CD8-positive, alpha-beta memory T cell (primary cell): ENCODE measurements around the gene HECA. TPM values are rescaled to one million over a fixed set of nuclear protein-coding genes. Genes with fewer than 3 reads are reported as not detected.

ENCODE experiments used
- CTCF ChIA-PET: fragments of 350-600 bp; sonication (Branson Sonifier 250); formaldehyde crosslinking; loops from one replicate; lab custom pipeline; 2021; ENCODE audit warnings: antibody characterized with exemption; lab: Charles Lee
- POLR2A ChIA-PET: fragments of 350-600 bp; sonication (Branson Sonifier 250); formaldehyde crosslinking; loops from one replicate; lab custom pipeline; 2021; ENCODE audit warnings: antibody characterized with exemption; lab: Charles Lee
- DNase-seq, 5 donors: peaks; one replicate each; pipeline versions ENCODE4 v3.0.0 to v3.0.0-alpha.2; 2020 to 2022; ENCODE audit warnings: mixed read lengths in 1 of 5
- H3K27ac ChIP-seq: one replicate; pipeline ENCODE4 v1.7.0; 2013; ENCODE audit warnings: low read depth, mild to moderate bottlenecking, low read length, moderate library complexity
- H3K27me3 ChIP-seq: 2 replicates; pipeline ENCODE4 v1.7.0; 2013; ENCODE audit warnings: low read length, mild to moderate bottlenecking; ENCODE audit not compliant: insufficient read depth, poor library complexity, severe bottlenecking
- H3K36me3 ChIP-seq: 2 replicates; pipeline ENCODE4 v1.7.0; 2013; ENCODE audit warnings: mild to moderate bottlenecking, low read length, moderate library complexity; ENCODE audit not compliant: insufficient read depth
- H3K4me1 ChIP-seq: 2 replicates; pipeline ENCODE4 v1.7.0; 2013; ENCODE audit warnings: mild to moderate bottlenecking, low read length, moderate library complexity; ENCODE audit not compliant: insufficient read depth
- H3K4me3 ChIP-seq: 2 replicates; pipeline ENCODE4 v1.7.0; 2013; ENCODE audit warnings: mild to moderate bottlenecking, low read length
- H3K9me3 ChIP-seq: 2 replicates; pipeline ENCODE4 v1.7.0; 2013; ENCODE audit warnings: mild to moderate bottlenecking, low read length
- H3K27ac Mint-ChIP-seq, 8 donors: one replicate each; pipeline ENCODE4 v1.8.0; 2020 to 2021; ENCODE audit warnings: mixed read lengths in 8 of 8, mild to moderate bottlenecking in 6 of 8, inconsistent platforms in 3 of 8, moderate library complexity in 3 of 8
- H3K27me3 Mint-ChIP-seq, 2 donors: one replicate each; pipeline ENCODE4 v1.8.0; 2020 to 2021; ENCODE audit warnings: mixed read lengths in 2 of 2, mild to moderate bottlenecking in 1 of 2, moderate library complexity in 1 of 2
- H3K36me3 Mint-ChIP-seq, 3 donors: one replicate each; pipeline ENCODE4 v1.8.0; 2020 to 2021; ENCODE audit warnings: mixed read lengths in 3 of 3, inconsistent platforms in 1 of 3, mild to moderate bottlenecking in 1 of 3
- H3K4me1 Mint-ChIP-seq, 3 donors: one replicate each; pipeline ENCODE4 v1.8.0; 2020 to 2021; ENCODE audit warnings: mixed read lengths in 3 of 3, inconsistent platforms in 1 of 3, mild to moderate bottlenecking in 1 of 3
- H3K4me3 Mint-ChIP-seq, 7 donors: one replicate each; pipeline ENCODE4 v1.8.0; 2020 to 2021; ENCODE audit warnings: mixed read lengths in 7 of 7, mild to moderate bottlenecking in 6 of 7, moderate library complexity in 4 of 7, inconsistent platforms in 2 of 7
- H3K9me3 Mint-ChIP-seq, 5 donors: one replicate each; pipeline ENCODE4 v1.8.0; 2020 to 2022; ENCODE audit warnings: mixed read lengths in 5 of 5, mild to moderate bottlenecking in 3 of 5, moderate library complexity in 2 of 5, inconsistent platforms in 1 of 5
- polyA plus RNA-seq: library from polyadenylated mRNA; unstranded; fragments of 300-500 nt; fragmentation: Illumina TruSeq; gene quantifications from one replicate; pipeline ENCODE4 v1.2.3, GENCODE V29; 2021
- total RNA-seq, 2 experiments: library from RNA; stranded (reverse); gene quantifications; one replicate each; pipeline ENCODE4 v1.2.3, GENCODE V29; 2021

Gene HECA
- total and polyA plus RNA-seq, 3 experiments from 2014 or later = 9.0 to 64.6 (median 63.4) TPM

DNA sequence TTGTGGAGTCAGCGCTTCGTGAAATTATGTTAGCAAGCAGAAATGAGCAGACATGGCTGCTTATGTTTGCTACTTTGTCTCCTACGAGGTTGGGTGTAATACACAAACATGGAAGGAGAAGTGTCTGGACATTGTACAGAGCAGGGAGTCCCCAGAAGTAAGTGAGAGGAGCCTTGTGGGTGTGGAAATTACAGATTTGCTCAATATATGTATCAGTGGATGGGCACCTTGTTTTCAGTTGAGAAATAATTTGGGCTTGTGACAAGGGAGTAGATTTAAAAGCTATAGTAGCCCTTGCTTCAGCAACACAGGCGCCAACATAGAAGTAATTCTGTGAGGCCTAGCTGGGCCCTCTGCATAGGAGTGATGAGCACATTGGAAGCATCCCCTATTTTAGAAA lies 49.2 kb downstream of the HECA start:
- Mint-ChIP-seq H3K27ac (peak overlapping the region in 7 of 8 donors; percentile 3 to 86 (median 44)), H3K27me3 (no peaks in the 10 kb centered on the region), H3K4me1 (peaks cover 47 to 83% (median 68%) of the 10 kb centered on the region in 3 donors), H3K9me3 (no peaks in the 10 kb centered on the region), H3K4me3 (no peak overlapping the region), H3K36me3 (peaks cover 15 to 47% (median 16%) of the 10 kb centered on the region in 3 donors)
- Histone ChIP-seq H3K9me3 (no peaks in the 10 kb centered on the region), H3K27me3 (no peaks in the 10 kb centered on the region), H3K4me1 (peaks cover 9% of the 10 kb centered on the region), H3K4me3 (no peak overlapping the region), H3K27ac (no peak overlapping the region), H3K36me3 (peaks cover 8% of the 10 kb centered on the region)
- ChIA-PET POLR2A (no interaction called here), CTCF (no interaction called here)
- DNase-seq = no peak

DNA sequence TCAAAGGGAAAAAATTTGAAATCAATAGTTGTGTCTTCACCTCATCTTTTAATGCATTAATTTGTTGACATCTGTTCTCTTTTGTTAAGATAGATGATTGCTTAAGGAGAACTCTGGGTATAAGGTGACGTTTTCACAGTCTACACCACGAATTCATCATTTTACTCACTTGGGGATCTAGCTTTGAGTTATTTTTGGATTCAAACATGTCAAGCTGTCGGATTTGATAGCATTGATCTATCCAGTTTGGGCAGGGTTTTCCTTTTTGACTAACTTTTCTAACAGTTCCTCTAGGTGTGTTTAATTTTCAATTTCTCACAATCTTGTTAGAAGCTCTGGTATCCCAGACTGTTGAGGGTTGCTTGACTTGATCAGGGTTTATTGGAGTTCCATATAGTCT lies 49.6 kb downstream of the HECA start:
- POLR2A ChIA-PET = interaction anchor here (0.7 kb wide), 1 partner anchor 32 kb away, joined by 3 read pairs; no protein-coding TSS in a partner anchor
- H3K4me1 Mint-ChIP-seq = peaks cover 45 to 80% (median 64%) of the 10 kb centered on the region in 3 donors
- DNase-seq = no peak
- no peaks in the 10 kb centered on the region for H3K9me3 ChIP-seq
- H3K27me3 ChIP-seq = no peaks in the 10 kb centered on the region
- H3K27ac ChIP-seq = no peak overlapping the region
- peak overlapping the region in 5 of 8 donors; percentile 18 to 83 (median 44) for H3K27ac Mint-ChIP-seq
- no peak overlapping the region for H3K4me3 Mint-ChIP-seq
- no peak overlapping the region for H3K4me3 ChIP-seq
- H3K9me3 Mint-ChIP-seq = no peaks in the 10 kb centered on the region
- no peaks in the 10 kb centered on the region for H3K27me3 Mint-ChIP-seq
- H3K36me3 Mint-ChIP-seq = peaks cover 12 to 43% (median 15%) of the 10 kb centered on the region in 3 donors
- peaks cover 8% of the 10 kb centered on the region for H3K36me3 ChIP-seq
- H3K4me1 ChIP-seq = peaks cover 9% of the 10 kb centered on the region
- CTCF ChIA-PET = no interaction called here

DNA sequence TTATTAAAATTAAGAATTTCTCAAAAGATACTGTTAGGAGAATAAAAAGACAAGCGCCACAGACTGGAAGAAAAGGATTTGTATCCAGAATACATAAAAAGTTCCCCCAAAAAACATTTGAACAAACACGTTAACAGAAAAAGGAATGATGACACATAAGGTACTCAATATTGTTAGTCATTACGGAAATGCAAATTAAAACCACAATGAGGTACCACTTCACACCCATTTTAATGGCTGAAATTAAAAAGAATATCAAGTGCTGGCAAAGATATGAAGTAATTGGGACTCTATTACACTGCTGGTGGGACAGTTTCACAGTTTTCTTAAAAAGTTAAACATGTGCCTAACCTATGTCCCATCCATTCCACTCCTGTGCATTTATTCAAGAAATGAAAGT lies 51.4 kb downstream of the HECA start:
- ChIA-PET POLR2A (interaction anchor here (1.0 kb wide), 1 partner anchor 48 kb away, joined by 5 read pairs; no protein-coding TSS in a partner anchor), CTCF (no interaction called here)
- Histone ChIP-seq H3K36me3 (peaks cover 3% of the 10 kb centered on the region), H3K27me3 (no peaks in the 10 kb centered on the region), H3K4me3 (no peak overlapping the region), H3K4me1 (peaks cover 9% of the 10 kb centered on the region), H3K27ac (no peak overlapping the region), H3K9me3 (no peaks in the 10 kb centered on the region)
- Mint-ChIP-seq H3K27ac (peak overlapping the region in 7 of 8 donors; percentile 18 to 88 (median 66)), H3K4me1 (peaks cover 41 to 70% (median 49%) of the 10 kb centered on the region in 3 donors), H3K36me3 (peaks cover 4 to 26% (median 5%) of the 10 kb centered on the region in 3 donors), H3K27me3 (no peaks in the 10 kb centered on the region), H3K4me3 (peak overlapping the region in 3 of 7 donors; percentile 20 to 58 (median 27)), H3K9me3 (no peaks in the 10 kb centered on the region)
- no peak for DNase-seq

DNA sequence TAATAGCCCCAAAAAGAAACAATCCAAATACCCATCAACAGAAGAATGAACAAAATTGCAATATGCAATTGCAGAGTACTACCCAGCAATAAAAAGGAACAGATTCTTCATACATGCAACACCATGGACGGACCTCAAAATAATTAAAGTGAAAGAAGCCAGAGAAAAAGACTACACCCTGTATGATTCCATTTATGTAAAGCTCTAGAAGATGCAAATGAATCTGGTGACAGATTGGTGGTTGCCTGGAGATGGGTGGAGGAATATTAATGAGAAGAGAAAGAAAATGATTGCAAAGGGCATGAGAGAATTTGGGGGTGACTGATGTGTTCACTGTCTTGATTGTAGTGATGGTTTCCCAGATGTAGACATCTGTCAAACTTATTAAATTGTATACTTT lies 51.8 kb downstream of the HECA start:
- no peaks in the 10 kb centered on the region for H3K27me3 ChIP-seq
- Mint-ChIP-seq H3K27me3 (no peaks in the 10 kb centered on the region), H3K9me3 (no peaks in the 10 kb centered on the region), H3K4me3 (peak overlapping the region in 3 of 7 donors; percentile 20 to 58 (median 27)), H3K27ac (peak overlapping the region; percentile 11 to 93 (median 66)), H3K36me3 (peaks cover 2 to 22% (median 5%) of the 10 kb centered on the region in 3 donors), H3K4me1 (peaks cover 39 to 68% (median 48%) of the 10 kb centered on the region in 3 donors)
- no peaks in the 10 kb centered on the region for H3K9me3 ChIP-seq
- H3K36me3 ChIP-seq = no peaks in the 10 kb centered on the region
- H3K27ac ChIP-seq = no peak overlapping the region
- peaks cover 9% of the 10 kb centered on the region for H3K4me1 ChIP-seq
- CTCF ChIA-PET = no interaction called here
- no peak overlapping the region for H3K4me3 ChIP-seq
- POLR2A ChIA-PET = interaction anchor here (1.0 kb wide), 1 partner anchor 49 kb away, joined by 5 read pairs; no protein-coding TSS in a partner anchor
- DNase-seq = no peak

DNA sequence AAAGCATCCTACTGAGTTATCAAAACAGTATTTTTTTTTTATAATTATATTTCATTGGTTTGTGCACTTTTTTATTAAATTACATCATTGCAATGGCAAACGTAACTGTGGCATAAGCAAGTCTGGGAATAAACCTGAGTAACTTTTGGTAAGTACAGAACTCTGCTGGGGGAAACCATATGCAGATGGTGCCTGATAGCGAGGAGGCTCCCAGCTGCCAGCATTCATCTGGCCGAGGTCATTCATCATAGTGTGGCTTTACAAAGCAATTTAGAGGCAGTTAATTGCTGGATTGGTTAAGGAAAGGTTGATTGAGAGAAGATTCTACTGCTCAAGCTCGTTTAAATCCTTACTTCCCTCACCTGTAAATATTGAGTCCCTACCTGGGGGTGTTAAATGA lies 52.6 kb downstream of the HECA start:
- Histone ChIP-seq H3K4me3 (no peak overlapping the region), H3K36me3 (no peaks in the 10 kb centered on the region), H3K27ac (no peak overlapping the region), H3K4me1 (peaks cover 9% of the 10 kb centered on the region), H3K9me3 (no peaks in the 10 kb centered on the region), H3K27me3 (no peaks in the 10 kb centered on the region)
- Mint-ChIP-seq H3K27ac (peak overlapping the region in 3 of 8 donors; percentile 3 to 37 (median 29)), H3K36me3 (peaks cover 0 to 14% (median 5%) of the 10 kb centered on the region in 3 donors), H3K9me3 (no peaks in the 10 kb centered on the region), H3K4me3 (no peak overlapping the region), H3K27me3 (peaks cover 0 to under 1% of the 10 kb centered on the region in 2 donors), H3K4me1 (peaks cover 38 to 64% (median 46%) of the 10 kb centered on the region in 3 donors)
- POLR2A ChIA-PET = no interaction called here
- no peak for DNase-seq
- CTCF ChIA-PET = interaction anchor here (0.9 to 1.1 kb wide), 2 partner anchors 32 to 177 kb away, joined by 3 read pairs; no protein-coding TSS in a partner anchor

DNA sequence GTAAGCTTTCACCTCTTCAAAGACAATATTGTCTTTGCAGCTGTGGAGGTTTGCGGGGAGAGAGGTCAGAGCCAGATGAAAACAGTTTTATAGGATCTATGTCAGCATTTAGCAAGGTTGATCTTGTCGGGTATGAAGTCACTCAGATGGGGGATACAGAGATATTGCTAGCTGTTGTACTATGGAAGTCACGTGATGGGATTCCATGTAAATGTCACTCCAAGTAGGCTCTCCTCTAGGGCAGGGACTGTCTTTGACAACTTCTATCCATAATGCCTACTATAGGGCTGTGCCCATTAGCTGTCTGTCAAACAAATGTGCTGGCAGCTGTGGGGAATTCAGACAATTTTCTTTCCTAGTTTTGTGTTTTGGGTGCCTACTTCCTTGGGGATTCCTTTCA lies 54.8 kb downstream of the HECA start:
- peaks cover 0 to 2% of the 10 kb centered on the region in 2 donors for H3K27me3 Mint-ChIP-seq
- POLR2A ChIA-PET = no interaction called here
- Histone ChIP-seq H3K27ac (no peak overlapping the region), H3K4me3 (no peak overlapping the region), H3K9me3 (no peaks in the 10 kb centered on the region), H3K4me1 (peaks cover 9% of the 10 kb centered on the region), H3K36me3 (no peaks in the 10 kb centered on the region), H3K27me3 (no peaks in the 10 kb centered on the region)
- H3K4me3 Mint-ChIP-seq = no peak overlapping the region
- H3K9me3 Mint-ChIP-seq = no peaks in the 10 kb centered on the region
- H3K27ac Mint-ChIP-seq = peak overlapping the region in 2 of 8 donors; percentile 38 to 66
- H3K36me3 Mint-ChIP-seq = peaks cover 0 to 5% (median 4%) of the 10 kb centered on the region in 3 donors
- CTCF ChIA-PET = interaction anchor here (1.3 kb wide), 1 partner anchor 65 kb away, joined by 5 read pairs; no protein-coding TSS in a partner anchor
- DNase-seq = no peak
- peaks cover 30 to 44% (median 34%) of the 10 kb centered on the region in 3 donors for H3K4me1 Mint-ChIP-seq

DNA sequence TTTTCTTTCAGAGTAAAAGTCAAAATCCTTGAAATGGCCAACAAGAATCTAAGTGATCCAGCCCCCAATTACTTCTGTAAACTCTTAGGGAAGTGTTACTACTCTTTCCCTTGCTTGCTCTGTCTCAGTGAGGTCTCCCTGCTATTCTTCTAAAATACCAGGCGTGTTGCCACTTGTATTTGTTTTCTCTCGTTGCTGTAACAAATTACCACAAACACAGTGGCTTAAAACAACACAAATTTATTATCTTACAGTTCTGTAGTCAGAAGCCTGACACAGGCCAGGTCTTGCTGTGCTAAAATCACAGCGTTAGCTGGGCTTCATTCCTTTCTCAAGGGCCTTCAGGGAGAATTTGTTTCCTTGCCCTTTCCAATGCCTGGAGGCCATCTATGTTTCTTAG lies 59.9 kb downstream of the HECA start:
- POLR2A ChIA-PET = no interaction called here
- Histone ChIP-seq H3K27me3 (no peaks in the 10 kb centered on the region), H3K4me3 (no peak overlapping the region), H3K36me3 (no peaks in the 10 kb centered on the region), H3K9me3 (no peaks in the 10 kb centered on the region), H3K27ac (no peak overlapping the region), H3K4me1 (no peaks in the 10 kb centered on the region)
- Mint-ChIP-seq H3K27ac (no peak overlapping the region), H3K27me3 (peaks cover 0 to 2% of the 10 kb centered on the region in 2 donors), H3K4me1 (peaks cover 0 to 6% (median 5%) of the 10 kb centered on the region in 3 donors), H3K36me3 (peaks cover 0 to 7% (median 0%) of the 10 kb centered on the region in 3 donors), H3K4me3 (no peak overlapping the region), H3K9me3 (no peaks in the 10 kb centered on the region)
- CTCF ChIA-PET = no interaction called here
- DNase-seq = no peak

DNA sequence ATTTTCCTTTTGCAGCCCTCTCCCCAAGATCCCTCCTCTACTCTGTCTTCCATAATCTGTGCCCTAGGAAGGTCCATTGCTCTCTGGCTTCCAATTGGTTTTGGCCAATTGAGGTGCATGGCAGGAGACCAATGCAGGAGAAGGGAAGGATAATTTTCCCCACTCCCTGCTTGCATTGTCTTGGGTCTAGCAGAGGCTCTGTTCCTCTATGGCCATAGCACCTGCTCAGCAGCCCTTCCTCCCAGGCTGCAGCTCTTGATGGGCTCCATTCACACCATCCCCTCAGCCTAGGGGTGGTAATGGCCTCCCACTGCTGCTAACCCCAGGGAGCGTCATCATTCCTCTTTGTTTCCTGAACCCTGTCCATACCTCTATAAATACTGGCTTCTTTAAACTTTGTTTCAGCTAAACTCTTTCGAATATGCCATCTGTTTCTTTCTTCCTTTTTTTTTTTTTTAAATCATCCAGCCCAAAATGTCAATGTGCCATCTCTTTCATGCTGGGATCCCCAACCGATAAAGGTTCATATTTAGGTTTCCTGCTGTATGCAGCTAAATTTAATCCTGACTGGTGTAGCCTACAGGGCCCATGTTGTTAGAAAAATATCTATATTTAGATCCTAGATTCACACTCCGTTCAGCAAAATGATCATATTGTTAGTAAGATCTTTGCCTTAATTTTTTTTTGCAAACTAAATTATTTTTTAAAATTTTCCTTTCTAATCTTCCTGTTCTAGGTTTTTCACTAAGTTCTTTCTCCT lies 63.8 kb downstream of the HECA start:
- Histone ChIP-seq H3K4me3 (no peak overlapping the region), H3K27ac (no peak overlapping the region), H3K27me3 (no peaks in the 10 kb centered on the region), H3K36me3 (no peaks in the 10 kb centered on the region), H3K4me1 (no peaks in the 10 kb centered on the region), H3K9me3 (no peaks in the 10 kb centered on the region)
- no peaks in the 10 kb centered on the region for H3K4me1 Mint-ChIP-seq
- CTCF ChIA-PET = interaction anchor here (0.9 to 1.3 kb wide), 3 partner anchors 37 to 166 kb away, joined by 3 read pairs; no protein-coding TSS in a partner anchor
- DNase-seq = no peak
- no peak overlapping the region for H3K27ac Mint-ChIP-seq
- POLR2A ChIA-PET = interaction anchor here (0.7 kb wide), 1 partner anchor 82 kb away, joined by 3 read pairs; no protein-coding TSS in a partner anchor
- peaks cover 0 to 3% of the 10 kb centered on the region in 2 donors for H3K27me3 Mint-ChIP-seq
- H3K4me3 Mint-ChIP-seq = no peak overlapping the region
- peaks cover 0 to 16% (median 0%) of the 10 kb centered on the region in 3 donors for H3K36me3 Mint-ChIP-seq
- no peaks in the 10 kb centered on the region for H3K9me3 Mint-ChIP-seq
